Endothelial cell (in vitro differentiated cells): ENCODE measurements around the gene RPL7A. TPM values are rescaled to one million over a fixed set of nuclear protein-coding genes. Genes with fewer than 3 reads are reported as not detected.
"Not testable (repeated sequence)": the region's sequence is repeated elsewhere in the genome, so short reads cannot be mapped to it uniquely, and the experiment has no call there.

Experiments
- DNase-seq: peaks from one replicate; pipeline ENCODE4 v3.0.0; 2021; ENCODE audit warnings: low spot score
- H3K27ac Mint-ChIP-seq: one replicate; pipeline ENCODE4 v1.8.0; 2021; ENCODE audit warnings: mixed read lengths, inconsistent platforms; ENCODE audit not compliant: unreplicated experiment
- H3K27me3 Mint-ChIP-seq: one replicate; pipeline ENCODE4 v1.8.0; 2021; ENCODE audit warnings: mild to moderate bottlenecking, moderate library complexity, mixed read lengths, inconsistent platforms; ENCODE audit not compliant: unreplicated experiment
- H3K36me3 Mint-ChIP-seq: one replicate; pipeline ENCODE4 v1.8.0; 2021; ENCODE audit warnings: mild to moderate bottlenecking, low read depth, mixed read lengths, inconsistent platforms; ENCODE audit not compliant: unreplicated experiment
- H3K4me1 Mint-ChIP-seq: one replicate; pipeline ENCODE4 v1.8.0; 2021; ENCODE audit warnings: mild to moderate bottlenecking, mixed read lengths, inconsistent platforms; ENCODE audit not compliant: unreplicated experiment
- H3K4me3 Mint-ChIP-seq: one replicate; pipeline ENCODE4 v1.8.0; 2021; ENCODE audit warnings: mild to moderate bottlenecking, mixed read lengths, inconsistent platforms; ENCODE audit not compliant: unreplicated experiment
- H3K9me3 Mint-ChIP-seq: one replicate; pipeline ENCODE4 v1.8.0; 2021; ENCODE audit warnings: mixed read lengths, inconsistent platforms; ENCODE audit not compliant: unreplicated experiment
- total RNA-seq: library from RNA; stranded (reverse); fragmentation: NEBNext Ultra II Directional; extraction: Animal tissue kit (Norgen Biotek cat#: 25700); gene quantifications from one replicate; pipeline ENCODE4 v1.2.1, GENCODE V29; 2021; ENCODE audit not compliant: unreplicated experiment
- TF ChIP-seq, protein P1 (sequence below): fragments of 200-600 bp; sonication (generic); IDR thresholded peaks from one replicate; pipeline ENCODE4 v1.5.0; 2021; ENCODE audit warnings: antibody characterized with exemption; ENCODE audit not compliant: unreplicated experiment

The RPL7A gene
- total RNA-seq, 1 donor from 2014 or later, result 2,006 TPM

GRCh38 chr9:133329306-133330156, 18.5 kb upstream of the RPL7A start:
- not testable (repeated sequence) for H3K27ac Mint-ChIP-seq, DNase-seq
- H3K36me3 Mint-ChIP-seq, result peaks cover 26% of the 10 kb centered on the region

GRCh38 chr9:133331221-133331620, 16.8 kb upstream of the RPL7A start:
- Mint-ChIP-seq H3K4me3 (no peak overlapping the region), H3K27ac (no peak overlapping the region), H3K27me3 (no peaks in the 10 kb centered on the region), H3K4me1 (peaks cover 17% of the 10 kb centered on the region), H3K9me3 (no peaks in the 10 kb centered on the region), H3K36me3 (peaks cover 29% of the 10 kb centered on the region)
- TF ChIP-seq, protein P1, sequence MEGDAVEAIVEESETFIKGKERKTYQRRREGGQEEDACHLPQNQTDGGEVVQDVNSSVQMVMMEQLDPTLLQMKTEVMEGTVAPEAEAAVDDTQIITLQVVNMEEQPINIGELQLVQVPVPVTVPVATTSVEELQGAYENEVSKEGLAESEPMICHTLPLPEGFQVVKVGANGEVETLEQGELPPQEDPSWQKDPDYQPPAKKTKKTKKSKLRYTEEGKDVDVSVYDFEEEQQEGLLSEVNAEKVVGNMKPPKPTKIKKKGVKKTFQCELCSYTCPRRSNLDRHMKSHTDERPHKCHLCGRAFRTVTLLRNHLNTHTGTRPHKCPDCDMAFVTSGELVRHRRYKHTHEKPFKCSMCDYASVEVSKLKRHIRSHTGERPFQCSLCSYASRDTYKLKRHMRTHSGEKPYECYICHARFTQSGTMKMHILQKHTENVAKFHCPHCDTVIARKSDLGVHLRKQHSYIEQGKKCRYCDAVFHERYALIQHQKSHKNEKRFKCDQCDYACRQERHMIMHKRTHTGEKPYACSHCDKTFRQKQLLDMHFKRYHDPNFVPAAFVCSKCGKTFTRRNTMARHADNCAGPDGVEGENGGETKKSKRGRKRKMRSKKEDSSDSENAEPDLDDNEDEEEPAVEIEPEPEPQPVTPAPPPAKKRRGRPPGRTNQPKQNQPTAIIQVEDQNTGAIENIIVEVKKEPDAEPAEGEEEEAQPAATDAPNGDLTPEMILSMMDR, result no peak
- DNase-seq, result no peak

More at GRCh38 chr9:133329306-133330156, 18.5 kb upstream of the RPL7A start:
- not testable (repeated sequence) for H3K9me3 Mint-ChIP-seq, H3K4me3 Mint-ChIP-seq, H3K27me3 Mint-ChIP-seq, H3K4me1 Mint-ChIP-seq
- TF ChIP-seq, protein P1, result peak; percentile 64

- no peaks in the 10 kb centered on the region for H3K9me3 Mint-ChIP-seq
- H3K4me1 Mint-ChIP-seq, result peaks cover 17% of the 10 kb centered on the region
- TF ChIP-seq, protein P1, result no peak
- H3K36me3 Mint-ChIP-seq, result peaks cover 29% of the 10 kb centered on the region
- H3K4me3 Mint-ChIP-seq, result no peak overlapping the region
- no peak overlapping the region for H3K27ac Mint-ChIP-seq
- no peaks in the 10 kb centered on the region for H3K27me3 Mint-ChIP-seq
- no peak for DNase-seq
These were observed 16.2 kb upstream of the RPL7A start for GRCh38 chr9:133331641-133332380.

GRCh38 chr9:133332381-133332730, 15.7 kb upstream of the RPL7A start:
- TF ChIP-seq, protein P1, result no peak
- Mint-ChIP-seq H3K4me3 (no peak overlapping the region), H3K27ac (no peak overlapping the region), H3K36me3 (peaks cover 29% of the 10 kb centered on the region), H3K4me1 (peaks cover 17% of the 10 kb centered on the region), H3K27me3 (no peaks in the 10 kb centered on the region), H3K9me3 (no peaks in the 10 kb centered on the region)
- DNase-seq, result no peak

DNA sequence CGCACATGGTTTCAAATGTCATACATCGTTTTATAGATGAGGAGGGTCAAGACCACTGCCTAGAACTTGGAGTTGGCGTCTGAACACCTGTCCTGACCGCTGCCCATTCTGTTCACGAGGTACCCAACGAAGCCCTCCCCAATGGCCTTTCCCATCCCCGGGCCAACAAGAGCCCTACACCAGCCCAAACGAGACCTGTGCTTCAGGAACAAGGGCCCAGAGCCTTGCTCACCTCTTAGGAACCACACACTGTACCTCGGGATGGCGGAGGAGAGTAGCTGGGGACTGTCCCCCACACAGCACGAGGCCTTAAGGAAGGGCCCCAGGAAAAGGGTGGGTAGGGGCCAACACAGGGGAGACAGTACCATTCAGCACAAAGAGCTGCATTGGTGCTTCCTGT, 15.0 kb upstream of the RPL7A start:
- TF ChIP-seq, protein P1, result no peak

More for the DNA sequence above, 15.0 kb upstream of the RPL7A start:
- Mint-ChIP-seq H3K36me3 (peaks cover 29% of the 10 kb centered on the region), H3K4me3 (no peak overlapping the region), H3K4me1 (peaks cover 17% of the 10 kb centered on the region), H3K27me3 (no peaks in the 10 kb centered on the region), H3K27ac (no peak overlapping the region), H3K9me3 (no peaks in the 10 kb centered on the region)
- DNase-seq, result no peak
